Measurements from ENCODE around the gene CARNS1.

GRCh38 chr11:67457453-67457852 lies 42.0 kb downstream of the CARNS1 start:
- no peak for TF ChIP-seq YY1 (IDR thresholded peaks at IDR 0.05; ENCODE audit: low read depth, low read length)
- TF ChIP-seq HSF1 (IDR thresholded peaks at IDR 0.05; ENCODE audit: low read depth, low read length): no peak
- TF ChIP-seq MYC (IDR thresholded peaks at IDR 0.05; ENCODE audit: insufficient read depth, insufficient read length, insufficient replicate concordance, low read length, severe bottlenecking): no peak
- TF ChIP-seq CEBPB (IDR thresholded peaks at IDR 0.05; ENCODE audit: borderline replicate concordance in 1 of 2, low read depth in 2 of 2, low read length in 2 of 2): no peak
- no peak for TF ChIP-seq CHD2 (IDR thresholded peaks at IDR 0.05; ENCODE audit: borderline replicate concordance, low read depth, low read length)
- TF ChIP-seq ATF3 (IDR thresholded peaks at IDR 0.05; ENCODE audit: borderline replicate concordance, extremely low read depth, low read depth, low read length): no peak
